Adipocyte (in vitro differentiated cells): ENCODE data around the gene CCDC9.
"Not testable (repeated sequence)": the region's sequence is repeated elsewhere in the genome, so short reads cannot be mapped to it uniquely, and the experiment has no call there.

ENCODE experiments used
- DNase-seq: peaks from one replicate; pipeline ENCODE4 v3.0.0-alpha.2; 2015; ENCODE audit warnings: low read depth
- H3K27me3 ChIP-seq: replicated peaks from 2 replicates; pipeline ENCODE4 v1.7.0; 2013; ENCODE audit warnings: mild to moderate bottlenecking, low read length, moderate library complexity; ENCODE audit not compliant: control insufficient read depth, insufficient read depth
- H3K36me3 ChIP-seq: 2 replicates; pipeline ENCODE4 v1.7.0; 2013; ENCODE audit warnings: low read length, mild to moderate bottlenecking, moderate library complexity; ENCODE audit not compliant: control insufficient read depth, insufficient read depth, severe bottlenecking
- H3K4me1 ChIP-seq: 2 replicates; pipeline ENCODE4 v1.7.0; 2013; ENCODE audit warnings: mild to moderate bottlenecking, low read length, moderate library complexity; ENCODE audit not compliant: control insufficient read depth, insufficient read depth
- H3K4me3 ChIP-seq: 2 replicates; pipeline ENCODE4 v1.7.0; 2013; ENCODE audit warnings: mild to moderate bottlenecking, low read length, moderate library complexity
- H3K9ac ChIP-seq: 2 replicates; pipeline ENCODE4 v1.7.0; 2013; ENCODE audit warnings: mild to moderate bottlenecking, low read length, moderate library complexity
- H3K9me3 ChIP-seq: 2 replicates; pipeline ENCODE4 v1.7.0; 2013; ENCODE audit warnings: mild to moderate bottlenecking, low read length, moderate library complexity; ENCODE audit not compliant: control insufficient read depth

CCDC9 gene

DNA sequence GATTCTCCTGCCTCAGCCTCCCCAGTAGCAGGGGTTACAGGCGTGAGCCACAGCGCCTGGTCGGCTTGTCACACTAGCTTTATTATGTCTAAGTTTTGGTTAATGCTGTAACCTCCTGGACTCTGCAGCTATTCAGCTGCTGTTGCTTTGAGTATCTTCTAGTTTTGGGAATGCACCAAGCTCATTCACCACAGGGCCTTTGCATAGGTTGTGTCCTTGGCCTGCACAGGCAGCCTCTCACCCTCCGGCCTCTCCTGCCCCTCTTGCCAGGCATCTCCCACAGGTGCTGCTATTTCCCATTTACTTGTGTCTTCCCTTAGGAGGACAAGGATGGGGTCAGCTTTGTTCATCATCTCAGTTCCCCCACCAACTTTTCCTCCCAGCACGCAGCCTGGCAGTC, 2.4 kb upstream of the CCDC9 start:
- H3K27me3 ChIP-seq = no peaks in the 10 kb centered on the region
- peaks cover 25% of the 10 kb centered on the region for H3K4me1 ChIP-seq
- H3K4me3 ChIP-seq = no peak overlapping the region
- H3K36me3 ChIP-seq = peaks cover 5% of the 10 kb centered on the region
- H3K9ac ChIP-seq = no peak overlapping the region
- no peak for DNase-seq
- H3K9me3 ChIP-seq = no peaks in the 10 kb centered on the region

DNA sequence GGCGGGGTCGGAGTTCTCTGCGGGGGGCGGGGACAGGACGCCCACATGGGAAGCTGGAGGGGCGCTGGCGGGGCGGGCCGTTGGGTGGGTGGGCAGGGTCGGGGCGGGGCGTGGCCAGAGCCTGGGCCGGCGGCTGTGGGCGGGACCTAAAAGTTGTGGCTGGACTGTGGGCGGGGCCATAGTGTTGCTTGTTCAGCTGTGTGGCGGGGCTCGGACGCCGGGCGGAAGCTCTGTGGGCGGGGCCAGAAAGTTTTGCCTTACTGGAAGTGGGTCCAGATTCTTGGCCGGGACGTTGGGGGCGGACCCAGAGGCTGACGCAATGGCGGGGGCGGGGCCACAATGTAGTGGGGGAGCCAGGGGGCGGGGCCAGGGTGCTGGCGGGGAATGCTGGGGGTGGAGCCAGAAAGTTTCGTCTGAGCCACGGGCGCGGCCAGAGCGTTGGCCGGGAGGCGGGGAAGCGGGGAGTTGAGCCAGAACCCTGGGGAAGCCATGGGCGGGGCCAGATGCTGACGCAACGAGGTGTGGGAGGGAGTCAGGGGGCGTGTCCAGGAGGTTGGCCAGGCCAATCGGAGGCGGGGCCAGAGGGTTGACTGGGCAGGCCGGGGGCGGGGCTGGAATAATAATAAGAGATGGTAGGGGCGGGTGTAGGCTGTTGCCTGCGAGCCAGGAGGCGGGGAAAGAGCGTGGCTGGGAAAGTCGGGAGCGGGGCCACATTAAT, 527 bp downstream of the CCDC9 start:
- H3K4me1 ChIP-seq = peaks cover 25% of the 10 kb centered on the region
- no peaks in the 10 kb centered on the region for H3K27me3 ChIP-seq
- peak; percentile 100 for DNase-seq
- H3K4me3 ChIP-seq = peak overlapping the region; percentile 79
- peak overlapping the region; percentile 84 for H3K9ac ChIP-seq
- H3K9me3 ChIP-seq = no peaks in the 10 kb centered on the region
- H3K36me3 ChIP-seq = peaks cover 28% of the 10 kb centered on the region

DNA sequence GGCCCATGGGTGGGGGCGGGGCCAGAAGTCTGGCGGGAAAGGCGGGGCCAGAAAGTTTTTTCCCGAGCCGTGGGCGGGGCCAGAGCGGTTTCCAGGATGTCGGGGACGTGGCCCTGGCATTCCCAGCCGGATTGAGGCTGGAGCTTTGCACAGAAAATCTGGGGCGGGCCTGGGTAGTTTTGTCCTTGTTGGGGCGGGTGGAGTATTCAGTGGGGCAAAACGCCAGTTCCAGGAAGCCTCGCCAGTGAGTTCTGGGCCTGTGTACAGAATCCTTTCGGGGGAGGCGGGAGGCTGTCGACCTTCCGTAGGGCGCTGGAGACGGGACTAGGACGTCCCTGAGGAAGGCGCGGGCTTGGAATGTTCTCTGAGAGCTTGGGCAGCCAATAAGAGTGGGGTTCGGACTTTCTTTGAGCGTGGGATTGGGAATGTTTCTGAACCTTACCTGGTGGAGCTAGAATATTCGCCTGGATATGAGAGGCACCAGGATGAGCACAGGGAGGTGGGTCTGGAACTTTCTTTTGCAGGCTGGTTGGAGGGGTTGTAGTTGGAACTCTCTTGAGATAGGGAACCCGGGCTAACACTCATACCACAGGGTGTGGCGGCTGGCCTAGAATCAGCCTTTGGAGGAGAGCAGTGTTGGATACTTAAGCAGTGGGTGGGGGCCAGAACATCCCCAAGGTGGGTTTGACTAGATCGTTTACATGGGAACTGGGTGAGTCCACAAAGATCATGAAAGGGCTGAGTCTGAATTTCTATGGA, 1.3 kb downstream of the CCDC9 start:
- DNase-seq = peak; percentile 45
- Histone ChIP-seq H3K9me3 (no peaks in the 10 kb centered on the region), H3K27me3 (no peaks in the 10 kb centered on the region), H3K4me3 (peak overlapping the region; percentile 84), H3K9ac (peak overlapping the region; percentile 91), H3K4me1 (peaks cover 25% of the 10 kb centered on the region), H3K36me3 (peaks cover 32% of the 10 kb centered on the region)

DNA sequence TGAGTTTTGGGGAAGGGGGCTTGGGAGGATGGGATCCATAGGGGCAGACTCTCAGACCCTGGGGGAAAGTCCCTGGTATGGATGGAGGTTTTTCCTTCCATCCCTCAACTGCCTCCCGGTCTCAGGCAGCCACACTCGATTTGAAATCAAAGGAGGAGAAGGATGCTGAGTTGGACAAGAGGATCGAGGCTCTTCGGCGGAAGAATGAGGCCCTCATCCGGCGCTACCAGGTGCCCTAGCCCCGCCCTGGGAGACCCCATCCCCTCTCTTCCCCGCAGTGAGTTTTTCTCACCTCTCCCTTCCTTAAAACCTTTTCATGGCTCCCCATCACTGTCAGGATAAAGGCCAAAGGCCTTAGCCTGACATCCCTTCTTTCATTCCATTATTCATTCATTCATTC, 2.1 kb downstream of the CCDC9 start:
- peaks cover 39% of the 10 kb centered on the region for H3K36me3 ChIP-seq
- peak overlapping the region; percentile 91 for H3K9ac ChIP-seq
- H3K4me1 ChIP-seq = peaks cover 21% of the 10 kb centered on the region
- no peaks in the 10 kb centered on the region for H3K27me3 ChIP-seq
- H3K9me3 ChIP-seq = no peaks in the 10 kb centered on the region
- peak overlapping the region; percentile 84 for H3K4me3 ChIP-seq
- no peak for DNase-seq

DNA sequence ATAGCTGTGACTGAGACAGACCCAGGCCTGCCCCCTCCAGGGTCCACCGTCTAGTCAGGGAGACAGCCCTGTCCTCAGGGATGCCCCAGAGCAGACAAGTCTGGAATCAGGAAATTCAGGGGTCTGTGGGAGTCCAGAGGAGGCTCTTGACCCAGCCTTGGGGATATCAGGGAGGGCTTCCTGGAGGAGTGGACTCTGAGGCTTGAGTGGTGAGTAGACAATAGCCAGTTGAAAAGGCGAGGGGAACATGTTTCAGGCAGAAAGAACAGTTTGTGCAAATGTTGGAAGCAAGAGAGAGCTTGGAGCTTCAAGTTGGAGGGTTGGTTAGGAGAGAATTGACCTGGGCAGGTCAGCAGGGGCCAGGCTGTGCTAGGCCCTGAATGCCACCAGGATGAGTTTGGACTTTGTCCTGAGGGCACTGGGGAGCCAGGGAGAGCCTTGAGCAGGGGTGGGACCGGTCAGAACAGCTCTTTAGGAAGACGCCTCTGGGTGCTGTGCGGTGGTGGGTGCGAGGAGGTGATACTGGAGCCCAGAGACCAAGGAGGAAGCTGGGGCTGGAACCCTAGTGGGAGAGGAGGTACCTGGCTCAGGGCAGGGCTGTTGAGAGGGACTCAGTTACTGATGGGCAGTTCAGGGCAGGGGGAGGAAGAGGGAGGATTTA, 2.7 kb downstream of the CCDC9 start:
- peaks cover 15% of the 10 kb centered on the region for H3K4me1 ChIP-seq
- DNase-seq = no peak
- H3K9me3 ChIP-seq = no peaks in the 10 kb centered on the region
- H3K9ac ChIP-seq = peak overlapping the region; percentile 91
- H3K36me3 ChIP-seq = peaks cover 39% of the 10 kb centered on the region
- no peaks in the 10 kb centered on the region for H3K27me3 ChIP-seq
- H3K4me3 ChIP-seq = no peak overlapping the region

DNA sequence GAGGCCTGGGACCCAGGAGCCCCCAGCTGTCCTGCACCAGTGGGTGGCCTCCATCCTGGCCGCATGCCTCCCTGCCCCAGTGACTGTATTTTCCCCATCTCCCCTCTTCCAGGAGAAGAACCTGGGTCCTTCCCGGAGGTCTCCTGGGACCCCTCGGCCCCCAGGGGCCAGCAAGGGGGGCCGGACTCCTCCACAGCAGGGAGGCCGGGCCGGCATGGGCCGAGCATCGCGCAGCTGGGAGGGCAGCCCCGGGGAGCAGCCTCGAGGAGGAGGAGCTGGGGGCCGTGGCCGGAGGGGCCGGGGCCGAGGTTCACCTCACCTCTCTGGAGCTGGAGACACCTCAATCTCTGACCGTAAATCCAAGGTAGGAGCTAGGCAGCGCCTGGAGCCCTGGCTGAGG, 4.2 kb downstream of the CCDC9 start:
- peaks cover 53% of the 10 kb centered on the region for H3K36me3 ChIP-seq
- no peaks in the 10 kb centered on the region for H3K9me3 ChIP-seq
- no peaks in the 10 kb centered on the region for H3K27me3 ChIP-seq
- H3K4me3 ChIP-seq = no peak overlapping the region
- H3K4me1 ChIP-seq = peaks cover 15% of the 10 kb centered on the region
- DNase-seq = no peak
- no peak overlapping the region for H3K9ac ChIP-seq

DNA sequence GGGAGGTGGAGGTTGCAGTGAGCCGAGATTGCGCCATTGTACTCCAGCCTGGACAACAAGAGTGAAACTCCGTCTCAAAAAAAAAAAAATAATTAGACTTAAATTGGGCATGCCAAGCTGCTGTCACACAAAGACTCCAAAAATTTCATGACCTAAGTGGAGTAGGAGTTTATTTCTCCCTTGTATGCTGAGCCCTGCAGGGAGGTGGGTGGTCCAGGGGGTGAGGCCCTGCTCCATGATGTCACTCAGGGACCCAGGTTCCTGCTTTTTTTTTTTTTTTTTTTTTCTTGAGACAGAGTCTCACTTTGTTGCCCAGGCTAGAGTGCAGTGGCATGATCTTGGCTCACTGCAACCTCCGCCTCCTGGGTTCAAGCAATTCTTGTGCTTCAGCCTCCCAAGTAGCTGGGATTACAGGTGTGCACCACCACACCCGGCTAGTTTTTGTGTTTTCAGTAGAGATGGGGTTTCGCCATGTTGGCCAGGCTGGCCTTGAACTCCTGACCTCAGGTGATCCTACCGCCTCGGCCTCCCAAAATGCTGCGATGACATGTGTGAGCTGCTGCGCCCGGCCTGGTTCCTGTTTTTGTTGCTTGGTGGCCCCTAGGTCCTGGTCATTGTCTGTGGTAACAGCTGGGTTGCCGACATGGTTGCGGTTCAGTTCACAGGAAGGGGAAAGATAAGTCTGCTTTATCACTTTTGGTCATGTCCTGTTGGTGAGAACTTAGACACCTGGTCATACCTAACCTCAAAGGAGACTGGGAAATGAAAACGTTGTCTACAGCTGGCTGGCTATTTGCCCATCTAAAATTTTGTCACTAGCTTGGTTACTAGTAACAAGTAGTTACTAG, 5.8 kb downstream of the CCDC9 start:
- not testable (repeated sequence) for H3K9me3 ChIP-seq, H3K9ac ChIP-seq, H3K27me3 ChIP-seq, DNase-seq, H3K4me3 ChIP-seq
- H3K36me3 ChIP-seq = peaks cover 65% of the 10 kb centered on the region
- peaks cover 15% of the 10 kb centered on the region for H3K4me1 ChIP-seq

DNA sequence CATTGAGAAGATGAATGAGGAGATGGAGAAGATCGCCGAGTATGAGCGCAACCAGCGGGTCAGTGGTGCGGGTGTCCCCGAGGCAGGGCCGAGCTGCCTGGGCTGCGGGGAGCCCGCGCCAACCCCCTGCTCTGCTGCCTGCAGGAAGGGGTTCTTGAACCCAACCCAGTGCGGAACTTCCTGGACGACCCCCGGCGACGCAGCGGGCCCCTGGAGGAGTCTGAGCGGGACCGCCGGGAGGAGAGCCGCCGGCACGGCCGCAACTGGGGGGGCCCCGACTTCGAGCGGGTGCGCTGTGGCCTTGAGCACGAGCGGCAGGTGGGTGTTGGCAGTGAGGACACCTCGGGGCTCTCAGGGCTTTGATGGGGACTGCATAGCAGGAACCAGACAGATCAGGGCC, 8.3 kb downstream of the CCDC9 start:
- no peak overlapping the region for H3K9ac ChIP-seq
- no peaks in the 10 kb centered on the region for H3K9me3 ChIP-seq
- H3K4me3 ChIP-seq = no peak overlapping the region
- peaks cover 63% of the 10 kb centered on the region for H3K36me3 ChIP-seq
- no peaks in the 10 kb centered on the region for H3K4me1 ChIP-seq
- no peak for DNase-seq
- no peaks in the 10 kb centered on the region for H3K27me3 ChIP-seq

DNA sequence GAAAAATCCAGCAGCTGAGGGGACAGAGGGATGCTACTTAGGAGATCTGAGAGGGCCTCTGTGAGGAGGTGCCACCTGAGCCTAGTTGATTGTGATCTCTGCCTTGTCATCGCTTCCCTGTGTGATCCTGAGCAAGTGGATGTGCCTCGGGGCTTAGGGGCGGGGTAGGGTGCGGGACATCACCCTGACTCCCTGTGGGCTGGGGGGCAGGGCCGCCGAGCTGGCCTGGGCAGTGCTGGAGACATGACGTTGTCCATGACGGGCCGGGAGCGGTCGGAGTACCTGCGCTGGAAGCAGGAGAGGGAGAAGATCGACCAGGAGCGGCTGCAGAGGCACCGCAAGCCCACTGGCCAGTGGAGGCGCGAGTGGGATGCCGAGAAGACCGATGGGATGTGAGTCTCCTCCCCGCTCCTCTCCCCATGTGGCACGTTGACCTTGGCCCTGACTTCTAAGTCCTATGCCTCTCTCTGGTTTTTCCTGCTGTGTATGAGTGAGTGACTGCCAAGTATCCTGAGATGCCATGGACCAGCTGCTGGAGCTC, 10.1 kb downstream of the CCDC9 start:
- no peaks in the 10 kb centered on the region for H3K9me3 ChIP-seq
- no peak overlapping the region for H3K9ac ChIP-seq
- DNase-seq = no peak
- H3K4me3 ChIP-seq = no peak overlapping the region
- H3K27me3 ChIP-seq = no peaks in the 10 kb centered on the region
- H3K4me1 ChIP-seq = no peaks in the 10 kb centered on the region
- peaks cover 60% of the 10 kb centered on the region for H3K36me3 ChIP-seq

DNA sequence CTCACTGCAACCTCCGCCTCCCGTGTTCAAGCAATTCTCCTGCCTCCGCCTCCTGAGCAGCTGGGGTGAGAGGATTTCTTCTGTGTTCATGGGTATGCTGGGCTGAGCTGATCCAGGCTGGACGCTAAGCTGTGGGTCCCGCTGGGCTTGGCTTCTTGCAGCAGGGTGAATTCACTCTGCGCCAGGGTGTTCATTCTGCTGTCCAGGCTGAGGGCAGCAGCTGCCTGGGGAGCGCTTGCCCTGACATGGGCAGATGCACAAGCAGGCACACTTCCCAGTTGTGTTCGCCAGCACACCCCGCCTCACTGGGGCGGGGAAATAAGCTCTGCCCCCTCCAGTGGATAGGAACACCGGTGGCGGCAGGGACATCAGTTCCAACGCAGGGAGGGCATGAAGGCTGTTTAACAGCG, 11.0 kb downstream of the CCDC9 start:
- H3K4me3 ChIP-seq = no peak overlapping the region
- H3K9ac ChIP-seq = no peak overlapping the region
- no peak for DNase-seq
- H3K9me3 ChIP-seq = no peaks in the 10 kb centered on the region
- no peaks in the 10 kb centered on the region for H3K27me3 ChIP-seq
- H3K4me1 ChIP-seq = peaks cover under 1% of the 10 kb centered on the region
- H3K36me3 ChIP-seq = peaks cover 58% of the 10 kb centered on the region
